Lower lobe of right lung (tissue), 2 donors: ENCODE data around the gene DNAH17. TPM values are rescaled to one million over a fixed set of nuclear protein-coding genes. Genes with fewer than 3 reads are reported as not detected.

Experiments
- ATAC-seq, 2 donors: fragments of 200-7000 bp; cut with Tn5 transposase; one replicate each; pipeline ENCODE4 v1.9.1; 2020 to 2022; ENCODE audit warnings: mild to moderate bottlenecking in 2 of 2, moderate library complexity in 2 of 2
- DNase-seq: peaks from one replicate; pipeline ENCODE4 v3.0.0-alpha.2; 2020
- H3K27ac ChIP-seq: fragments of 200-600 bp; one replicate; pipeline ENCODE4 v1.8.0; 2022
- H3K27me3 ChIP-seq: fragments of 200-600 bp; one replicate; pipeline ENCODE4 v1.8.0; 2022; ENCODE audit warnings: low read depth
- H3K36me3 ChIP-seq: fragments of 200-600 bp; one replicate; pipeline ENCODE4 v1.8.0; 2022; ENCODE audit warnings: mild to moderate bottlenecking
- H3K4me1 ChIP-seq: fragments of 200-600 bp; one replicate; pipeline ENCODE4 v1.8.0; 2022
- H3K4me3 ChIP-seq: fragments of 200-600 bp; one replicate; pipeline ENCODE4 v1.8.0; 2022; ENCODE audit warnings: mild to moderate bottlenecking
- H3K9me3 ChIP-seq: fragments of 200-600 bp; one replicate; pipeline ENCODE4 v1.8.0; 2022
- intact Hi-C: fragments of 100-400 bp; cut with DNase I; formaldehyde crosslinking; loops from one replicate; pipeline ENCODE4 v1.11.0; 2022
- total RNA-seq: library from RNA; stranded (reverse); fragmentation: NEBNext Ultra II Directional; extraction: Animal tissue kit (Norgen Biotek cat#: 25700); gene quantifications from one replicate; pipeline ENCODE4 v1.2.1, GENCODE V29; 2021
- TF ChIP-seq, protein P1 (sequence below): fragments of 200-600 bp; IDR thresholded peaks from one replicate; pipeline ENCODE4 v1.8.0; 2022; ENCODE audit warnings: antibody characterized with exemption, mild to moderate bottlenecking
- donor health status: DM: no; HTN: yes; CAD: no; lungs with severe emphysema.

DNAH17 gene
- total RNA-seq, 1 donor from 2014 or later: 2.8 TPM

DNA sequence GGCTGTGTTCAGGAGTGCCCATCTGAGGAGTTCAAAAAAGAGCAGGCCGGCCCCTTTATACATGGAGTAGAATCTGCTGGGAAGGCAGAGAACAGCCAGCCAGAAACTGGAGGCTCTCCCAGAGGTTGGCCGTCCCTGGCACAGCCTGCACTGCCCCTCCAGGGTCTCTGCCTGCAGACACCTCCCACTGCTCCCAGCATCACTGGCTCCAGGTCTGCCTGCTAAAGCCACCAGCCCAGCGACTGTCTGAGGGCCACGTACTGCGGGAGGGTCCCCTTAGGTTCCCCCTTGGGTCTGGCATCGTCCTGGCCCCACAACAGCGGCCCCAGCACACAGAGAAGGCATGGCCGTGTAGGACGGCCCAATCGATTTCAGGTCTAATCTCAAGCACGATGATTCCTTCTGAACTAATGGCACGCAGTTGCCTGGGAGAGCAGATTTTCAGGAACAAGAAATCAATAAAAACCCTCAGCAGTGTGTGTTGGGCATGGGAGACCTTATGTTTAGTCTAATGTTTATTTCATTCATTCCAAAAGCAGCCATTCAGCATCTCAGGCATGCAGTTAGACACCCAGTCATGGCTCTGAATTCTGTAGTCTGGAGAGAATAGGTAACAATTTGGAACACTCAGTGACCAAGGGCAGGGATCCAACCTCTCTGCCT is 103.1 kb downstream of the DNAH17 start:
- no peak overlapping the region for H3K27ac ChIP-seq
- TF ChIP-seq, protein P1, sequence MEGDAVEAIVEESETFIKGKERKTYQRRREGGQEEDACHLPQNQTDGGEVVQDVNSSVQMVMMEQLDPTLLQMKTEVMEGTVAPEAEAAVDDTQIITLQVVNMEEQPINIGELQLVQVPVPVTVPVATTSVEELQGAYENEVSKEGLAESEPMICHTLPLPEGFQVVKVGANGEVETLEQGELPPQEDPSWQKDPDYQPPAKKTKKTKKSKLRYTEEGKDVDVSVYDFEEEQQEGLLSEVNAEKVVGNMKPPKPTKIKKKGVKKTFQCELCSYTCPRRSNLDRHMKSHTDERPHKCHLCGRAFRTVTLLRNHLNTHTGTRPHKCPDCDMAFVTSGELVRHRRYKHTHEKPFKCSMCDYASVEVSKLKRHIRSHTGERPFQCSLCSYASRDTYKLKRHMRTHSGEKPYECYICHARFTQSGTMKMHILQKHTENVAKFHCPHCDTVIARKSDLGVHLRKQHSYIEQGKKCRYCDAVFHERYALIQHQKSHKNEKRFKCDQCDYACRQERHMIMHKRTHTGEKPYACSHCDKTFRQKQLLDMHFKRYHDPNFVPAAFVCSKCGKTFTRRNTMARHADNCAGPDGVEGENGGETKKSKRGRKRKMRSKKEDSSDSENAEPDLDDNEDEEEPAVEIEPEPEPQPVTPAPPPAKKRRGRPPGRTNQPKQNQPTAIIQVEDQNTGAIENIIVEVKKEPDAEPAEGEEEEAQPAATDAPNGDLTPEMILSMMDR: no peak
- no peak for DNase-seq

DNA sequence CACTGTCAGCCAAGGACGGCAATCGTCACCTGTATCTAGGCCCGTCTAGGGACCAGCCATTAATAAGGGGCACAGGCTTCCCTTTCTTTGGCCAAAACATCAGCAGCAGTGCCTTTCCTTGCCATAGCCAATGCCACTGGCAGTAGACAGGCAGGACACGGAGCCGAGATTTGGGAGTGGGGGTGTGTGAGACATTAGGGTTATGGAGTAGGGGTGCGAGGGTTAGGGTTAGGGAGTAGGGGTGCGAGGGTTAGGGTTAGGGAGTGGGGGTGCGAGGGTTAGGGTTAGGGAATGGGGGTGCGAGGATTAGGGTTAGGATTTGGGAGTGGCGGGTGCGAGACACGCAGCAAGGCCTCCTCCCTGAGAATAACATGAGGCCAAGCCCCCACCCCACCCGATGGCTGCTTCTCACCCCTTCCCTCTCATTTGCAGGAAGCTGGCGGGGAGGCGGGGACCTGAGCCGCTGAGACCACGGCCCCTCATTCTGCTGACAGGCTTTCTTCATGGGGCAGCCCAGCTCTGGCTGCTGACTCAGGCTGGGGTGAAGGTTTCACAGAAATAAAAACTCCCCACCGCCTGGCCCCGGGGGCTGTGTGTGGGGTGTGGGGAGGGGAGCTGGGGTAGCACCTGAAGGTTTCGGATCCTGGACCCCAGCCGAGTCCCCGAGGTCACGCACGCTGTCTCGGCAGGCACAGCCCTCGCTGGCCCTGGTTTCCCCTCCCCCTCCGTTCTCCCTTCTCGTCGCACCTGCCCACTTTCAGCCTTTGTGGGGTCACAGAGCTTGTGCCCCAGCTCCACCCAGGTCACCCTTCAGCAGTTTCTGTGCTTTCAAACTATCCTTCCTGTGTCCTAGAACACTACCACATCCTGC is 104.9 kb downstream of the DNAH17 start:
- ATAC-seq (no peak), DNase-seq (no peak)
- intact Hi-C loops: no loop called here
- H3K27me3 ChIP-seq: peaks cover 6% of the 10 kb centered on the region
- no peaks in the 10 kb centered on the region for H3K9me3 ChIP-seq
- H3K27ac ChIP-seq: no peak overlapping the region
- no peaks in the 10 kb centered on the region for H3K4me1 ChIP-seq
- no peak overlapping the region for H3K4me3 ChIP-seq
- no peaks in the 10 kb centered on the region for H3K36me3 ChIP-seq
- TF ChIP-seq, protein P1: no peak

More for the DNA sequence above, 103.1 kb downstream of the DNAH17 start:
- Histone ChIP-seq H3K36me3 (no peaks in the 10 kb centered on the region), H3K9me3 (no peaks in the 10 kb centered on the region), H3K4me3 (no peak overlapping the region), H3K4me1 (no peaks in the 10 kb centered on the region), H3K27me3 (peaks cover 6% of the 10 kb centered on the region)
- no peak for ATAC-seq
- intact Hi-C loops: no loop called here

- H3K27ac ChIP-seq: no peak overlapping the region
- H3K9me3 ChIP-seq: no peaks in the 10 kb centered on the region
- no peak for ATAC-seq
- TF ChIP-seq, protein P1: no peak
- intact Hi-C loops: no loop called here
- H3K4me1 ChIP-seq: no peaks in the 10 kb centered on the region
- peaks cover 6% of the 10 kb centered on the region for H3K27me3 ChIP-seq
- no peaks in the 10 kb centered on the region for H3K36me3 ChIP-seq
- no peak for DNase-seq
- no peak overlapping the region for H3K4me3 ChIP-seq
Observed at GRCh38 chr17:78471635-78472034, 105.6 kb downstream of the DNAH17 start.

GRCh38 chr17:78469443-78469842 is 107.8 kb downstream of the DNAH17 start:
- Histone ChIP-seq H3K4me3 (no peak overlapping the region), H3K27ac (no peak overlapping the region), H3K27me3 (peaks cover 6% of the 10 kb centered on the region), H3K36me3 (no peaks in the 10 kb centered on the region), H3K9me3 (no peaks in the 10 kb centered on the region), H3K4me1 (no peaks in the 10 kb centered on the region)
- ATAC-seq (no peak), DNase-seq (no peak)
- TF ChIP-seq, protein P1: no peak
- intact Hi-C loops: no loop called here

GRCh38 chr17:78468366-78468765 is 108.8 kb downstream of the DNAH17 start:
- Histone ChIP-seq H3K36me3 (no peaks in the 10 kb centered on the region), H3K4me3 (no peak overlapping the region), H3K4me1 (no peaks in the 10 kb centered on the region), H3K9me3 (no peaks in the 10 kb centered on the region), H3K27ac (no peak overlapping the region), H3K27me3 (no peaks in the 10 kb centered on the region)
- ATAC-seq: no peak
- TF ChIP-seq, protein P1: no peak
- intact Hi-C loops: no loop called here
- DNase-seq: no peak
